IMR-90 (cell line): Measurements from ENCODE around the gene SPINK4.

Experiments
- CTCF ChIP-seq: conservative IDR thresholded peaks from 2 replicates; pipeline ENCODE4 v1.5.1; 2012; ENCODE audit warnings: mild to moderate bottlenecking, low read depth, low read length, improper control_type of control experiment
- FOS ChIP-seq: fragments of 150-350 bp; IDR thresholded peaks from 2 replicates; pipeline ENCODE4 v1.6.1; 2016; ENCODE audit warnings: low read depth, low read length
- MXI1 ChIP-seq: IDR thresholded peaks from 2 replicates; pipeline ENCODE4 v1.6.1; 2012; ENCODE audit warnings: low read depth, mild to moderate bottlenecking, low read length, moderate library complexity, borderline replicate concordance
- POLR2A ChIP-seq: IDR thresholded peaks from 2 replicates; pipeline ENCODE4 v1.6.1; 2012; ENCODE audit warnings: mild to moderate bottlenecking, low read depth, low read length
- SMC3 ChIP-seq: fragments of 150-350 bp; IDR thresholded peaks from 2 replicates; pipeline ENCODE4 v1.6.1; 2016; ENCODE audit warnings: low read depth, mild to moderate bottlenecking, antibody characterized with exemption, low read length, moderate library complexity

DNA sequence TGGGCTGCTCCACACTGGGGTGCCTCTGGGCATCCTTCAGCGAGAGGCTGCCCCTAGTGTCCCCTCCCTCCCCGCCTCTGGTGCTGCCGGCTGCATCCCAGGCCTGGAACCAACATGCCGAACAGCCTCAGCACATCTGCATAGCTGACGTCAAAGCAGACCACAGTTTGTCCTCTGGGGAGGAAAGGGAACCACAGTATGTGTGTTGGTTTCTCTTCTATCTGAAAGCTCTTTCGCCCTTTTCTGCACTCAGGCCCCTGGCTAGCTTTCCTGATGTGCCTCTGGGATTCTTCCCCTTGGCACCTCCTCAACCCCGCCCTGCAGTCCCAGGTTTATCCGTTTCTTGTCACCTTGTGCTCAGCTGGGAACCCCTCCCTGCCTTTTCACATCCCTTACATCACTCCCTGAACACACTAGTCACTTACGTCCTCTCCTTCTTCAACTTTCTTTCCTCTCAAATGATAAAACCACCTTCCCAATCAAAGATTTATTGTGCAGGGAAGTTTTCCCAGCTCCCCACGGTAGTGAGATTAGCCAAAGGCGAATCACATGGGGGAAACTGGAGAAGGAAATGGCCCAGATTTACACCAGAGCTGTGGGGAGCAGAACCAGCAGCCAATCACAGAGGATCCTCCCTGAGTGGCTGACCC lies 37.3 kb upstream of the SPINK4 start:
- TF ChIP-seq CTCF: no peak
- TF ChIP-seq POLR2A: no peak
- TF ChIP-seq SMC3: no peak
- no peak for TF ChIP-seq FOS
- no peak for TF ChIP-seq MXI1
